PC-3 (cell line): ENCODE results near the gene SUN1. TPM values are rescaled to one million over a fixed set of nuclear protein-coding genes. Genes with fewer than 3 reads are reported as not detected.

Source experiments
- ATAC-seq: fragments of 200-7000 bp; cut with Tn5 transposase; 2 replicates; pipeline ENCODE4 v1.9.1; 2020; ENCODE audit warnings: mild to moderate bottlenecking, moderate library complexity
- BruUV-seq: library from RNA; stranded (reverse); fragments of 400-500 nt; replicated peaks from 2 replicates; lab custom pipeline; 2021; lab: Mats Ljungman, UMichigan
- CTCF ChIA-PET: fragments of 300-600 bp; sonication (Branson Sonifier 250); formaldehyde crosslinking; loops from one replicate; lab custom pipeline; 2022; ENCODE audit warnings: antibody characterized with exemption; lab: Charles Lee
- POLR2A ChIA-PET: fragments of 300-600 bp; sonication (Branson Sonifier 250); formaldehyde crosslinking; loops from one replicate; lab custom pipeline; 2022; ENCODE audit warnings: antibody characterized with exemption; ENCODE audit not compliant: unreplicated experiment; lab: Charles Lee
- DNase-seq: peaks from one replicate; pipeline ENCODE4 v3.0.0-alpha.2; 2015
- H2AFZ ChIP-seq: fragments of 300-600 bp; sonication (generic); 2 replicates; pipeline ENCODE4 v1.6.0; 2016; ENCODE audit warnings: antibody characterized with exemption, low read length
- H3F3A ChIP-seq: fragments of 300-600 bp; sonication (generic); one replicate; pipeline ENCODE4 v1.6.0; 2017; ENCODE audit warnings: antibody characterized with exemption, low read length, control low read depth, mild to moderate bottlenecking; ENCODE audit not compliant: unreplicated experiment
- H3K27ac ChIP-seq: fragments of 300-600 bp; sonication (generic); 2 replicates; pipeline ENCODE4 v1.5.1; 2016; ENCODE audit warnings: mild to moderate bottlenecking, low read length
- H3K27me3 ChIP-seq: fragments of 300-600 bp; sonication (generic); 2 replicates; pipeline ENCODE4 v1.6.1; 2016; ENCODE audit warnings: low read length, mixed read lengths
- H3K36me3 ChIP-seq: fragments of 300-600 bp; sonication (generic); 2 replicates; pipeline ENCODE4 v1.6.1; 2016; ENCODE audit warnings: low read depth, mixed run types, low read length, mixed read lengths
- H3K4me1 ChIP-seq: fragments of 300-600 bp; sonication (generic); 2 replicates; pipeline ENCODE4 v1.5.1; 2016; ENCODE audit warnings: low read length; ENCODE audit not compliant: insufficient read depth
- H3K4me2 ChIP-seq: fragments of 300-600 bp; sonication (generic); 2 replicates; pipeline ENCODE4 v1.6.0; 2016; ENCODE audit warnings: low read length
- H3K4me3 ChIP-seq: fragments of 300-600 bp; sonication (generic); 2 replicates; pipeline ENCODE4 v1.5.1; 2016; ENCODE audit warnings: mild to moderate bottlenecking, low read length, mixed read lengths
- H3K79me2 ChIP-seq: fragments of 300-600 bp; sonication (generic); 2 replicates; pipeline ENCODE4 v1.6.1; 2017; ENCODE audit warnings: low read length, mixed read lengths
- H3K9ac ChIP-seq: fragments of 300-600 bp; sonication (generic); 2 replicates; pipeline ENCODE4 v1.6.0; 2016; ENCODE audit warnings: mild to moderate bottlenecking, low read length
- H3K9me2 ChIP-seq: fragments of 300-600 bp; sonication (generic); replicated peaks from 2 replicates; pipeline ENCODE4 v1.6.1; 2016; ENCODE audit warnings: mixed run types, low read length, mixed read lengths
- H3K9me3 ChIP-seq: fragments of 300-600 bp; sonication (generic); 2 replicates; pipeline ENCODE4 v1.6.1; 2016; ENCODE audit warnings: low read length, mixed read lengths
- H4K20me1 ChIP-seq: fragments of 300-600 bp; sonication (generic); 2 replicates; pipeline ENCODE4 v1.6.1; 2016; ENCODE audit warnings: low read length, mixed read lengths
- CTCF ChIP-seq: fragments of 300-600 bp; sonication (generic); conservative IDR thresholded peaks from 2 replicates; pipeline ENCODE4 v1.5.1; 2017; ENCODE audit warnings: antibody characterized with exemption, low read depth, mild to moderate bottlenecking, low read length
- EZH2 ChIP-seq: fragments of 300-600 bp; sonication (generic); IDR thresholded peaks from one replicate; pipeline ENCODE4 v1.6.1; 2017; ENCODE audit warnings: antibody characterized with exemption, mild to moderate bottlenecking, low read length; ENCODE audit not compliant: unreplicated experiment
- EZH2phosphoT487 ChIP-seq: fragments of 300-600 bp; sonication (generic); IDR thresholded peaks from 2 replicates; pipeline ENCODE4 v1.6.1; 2018; ENCODE audit warnings: mild to moderate bottlenecking, antibody characterized with exemption, low read length, borderline replicate concordance
- intact Hi-C: fragments of 100-400 bp; cut with micrococcal nuclease; formaldehyde crosslinking; loops from 2 replicates; pipeline ENCODE4 v1.9.0; 2023
- total RNA-seq: library from RNA; depleted of rRNA; stranded (reverse); fragments of >200 nt; gene quantifications from 2 replicates; pipeline ENCODE4 v1.2.3, GENCODE V29; 2014

The SUN1 gene
- total RNA-seq, 1 experiment from 2014 or later: 92.5 TPM

GRCh38 chr7:851204-851603 lies 18.9 kb downstream of the SUN1 start:
- no peak for DNase-seq
- CTCF ChIA-PET: no interaction called here
- H3K4me3 ChIP-seq: no peak overlapping the region
- no peak overlapping the region for H3K4me2 ChIP-seq
- no peak overlapping the region for H3K9ac ChIP-seq
- H3K9me2 ChIP-seq: no peaks in the 10 kb centered on the region
- BruUV-seq: no TSS peak
- POLR2A ChIA-PET: no interaction called here
- no peaks in the 10 kb centered on the region for H4K20me1 ChIP-seq
- intact Hi-C loops: no loop called here
- no peaks in the 10 kb centered on the region for H3K4me1 ChIP-seq
- no peak for ATAC-seq
- no peak overlapping the region for H3K27ac ChIP-seq
- no peaks in the 10 kb centered on the region for H3K9me3 ChIP-seq
- peaks cover 29% of the 10 kb centered on the region for H3K36me3 ChIP-seq
- H3F3A ChIP-seq: no peaks in the 10 kb centered on the region
- H3K79me2 ChIP-seq: no peaks in the 10 kb centered on the region
- TF ChIP-seq CTCF (no peak), EZH2phosphoT487 (no peak)
- H3K27me3 ChIP-seq: no peaks in the 10 kb centered on the region
- no peak overlapping the region for H2AFZ ChIP-seq

- no peaks in the 10 kb centered on the region for H3K4me1 ChIP-seq
- no peaks in the 10 kb centered on the region for H3K79me2 ChIP-seq
- H3K4me2 ChIP-seq: no peak overlapping the region
- intact Hi-C loops: no loop called here
- ATAC-seq: no peak
- ChIA-PET CTCF (no interaction called here), POLR2A (no interaction called here)
- H3K4me3 ChIP-seq: no peak overlapping the region
- no peak overlapping the region for H3K27ac ChIP-seq
- no TSS peak for BruUV-seq
- H3K9ac ChIP-seq: no peak overlapping the region
- no peaks in the 10 kb centered on the region for H4K20me1 ChIP-seq
- H3K36me3 ChIP-seq: peaks cover 29% of the 10 kb centered on the region
- H2AFZ ChIP-seq: no peak overlapping the region
- TF ChIP-seq EZH2 (no peak), CTCF (no peak), EZH2phosphoT487 (no peak)
- H3F3A ChIP-seq: no peaks in the 10 kb centered on the region
- H3K9me3 ChIP-seq: no peaks in the 10 kb centered on the region
- H3K9me2 ChIP-seq: no peaks in the 10 kb centered on the region
- no peaks in the 10 kb centered on the region for H3K27me3 ChIP-seq
- no peak for DNase-seq
Observed at GRCh38 chr7:853366-854117, 21.3 kb downstream of the SUN1 start.

GRCh38 chr7:854118-854775 lies 22.0 kb downstream of the SUN1 start:
- Histone ChIP-seq H3K4me1 (no peaks in the 10 kb centered on the region), H3K27ac (no peak overlapping the region), H3K9me2 (no peaks in the 10 kb centered on the region), H3K9ac (no peak overlapping the region), H3K9me3 (no peaks in the 10 kb centered on the region), H3K27me3 (no peaks in the 10 kb centered on the region), H4K20me1 (no peaks in the 10 kb centered on the region), H3K4me2 (no peak overlapping the region), H3K79me2 (no peaks in the 10 kb centered on the region), H3K4me3 (no peak overlapping the region), H2AFZ (no peak overlapping the region), H3K36me3 (peaks cover 29% of the 10 kb centered on the region), H3F3A (no peaks in the 10 kb centered on the region)
- BruUV-seq: no TSS peak
- DNase-seq: no peak
- TF ChIP-seq EZH2 (no peak), EZH2phosphoT487 (no peak), CTCF (no peak)
- ATAC-seq: no peak
- intact Hi-C loops: no loop called here
- ChIA-PET CTCF (no interaction called here), POLR2A (no interaction called here)
